Retinal pigment epithelial cell (primary cell): ENCODE results near the gene PHC2.

Experiments used
- DNase-seq: peaks from one replicate; pipeline ENCODE4 v3.0.0-alpha.2; 2010; ENCODE audit warnings: low read depth
- H3K4me3 ChIP-seq: 2 replicates; pipeline ENCODE4 v1.5.1; 2011; ENCODE audit warnings: mild to moderate bottlenecking, low read length, control low read depth, moderate library complexity
- CTCF ChIP-seq: conservative IDR thresholded peaks from 2 replicates; pipeline ENCODE4 v1.5.1; 2011; ENCODE audit warnings: low read depth, low read length, control low read depth, inconsistent platforms

PHC2 gene

GRCh38 chr1:33441088-33441745, 10.3 kb upstream of the PHC2 start:
- DNase-seq, result no peak
- no peak for TF ChIP-seq CTCF
- H3K4me3 ChIP-seq, result no peak overlapping the region

GRCh38 chr1:33439662-33440061, 8.8 kb upstream of the PHC2 start:
- H3K4me3 ChIP-seq, result no peak overlapping the region

GRCh38 chr1:33438364-33439160, 7.7 kb upstream of the PHC2 start:
- TF ChIP-seq CTCF, result no peak
- no peak for DNase-seq
- H3K4me3 ChIP-seq, result no peak overlapping the region

More at GRCh38 chr1:33439662-33440061, 8.8 kb upstream of the PHC2 start:
- DNase-seq, result no peak
- no peak for TF ChIP-seq CTCF

- no peak for TF ChIP-seq CTCF
- no peak overlapping the region for H3K4me3 ChIP-seq
- DNase-seq, result no peak
Observed at GRCh38 chr1:33436557-33437285, 5.8 kb upstream of the PHC2 start.

GRCh38 chr1:33435096-33435820, 4.4 kb upstream of the PHC2 start:
- TF ChIP-seq CTCF, result no peak
- no peak for DNase-seq
- H3K4me3 ChIP-seq, result no peak overlapping the region

GRCh38 chr1:33434363-33434750, 3.5 kb upstream of the PHC2 start:
- no peak for DNase-seq
- no peak overlapping the region for H3K4me3 ChIP-seq
- TF ChIP-seq CTCF, result no peak
